Neuronal stem cell (in vitro differentiated cells): ENCODE measurements around the gene CDC42BPA.

Experiments used
- DNase-seq: peaks from one replicate; pipeline ENCODE4 v3.0.0-alpha.2; 2013; ENCODE audit warnings: low spot score
- H2AFZ ChIP-seq: one replicate; pipeline ENCODE4 v1.6.1; 2013; ENCODE audit warnings: mild to moderate bottlenecking, low read length, inconsistent platforms
- H2AK5ac ChIP-seq: 2 replicates; pipeline ENCODE4 v1.6.1; 2013; ENCODE audit warnings: low read depth, mild to moderate bottlenecking, inconsistent platforms, low read length, moderate library complexity, mixed read lengths
- H2BK120ac ChIP-seq: 2 replicates; pipeline ENCODE4 v1.6.1; 2013; ENCODE audit warnings: low read depth, mild to moderate bottlenecking, inconsistent platforms, low read length, moderate library complexity, mixed read lengths
- H2BK12ac ChIP-seq: one replicate; pipeline ENCODE4 v1.6.1; 2013; ENCODE audit warnings: low read length, inconsistent platforms
- H2BK15ac ChIP-seq: 2 replicates; pipeline ENCODE4 v1.6.1; 2013; ENCODE audit warnings: mild to moderate bottlenecking, low read length, inconsistent platforms, mixed read lengths
- H2BK5ac ChIP-seq: one replicate; pipeline ENCODE4 v1.6.1; 2013; ENCODE audit warnings: inconsistent platforms, mild to moderate bottlenecking, low read length, moderate library complexity
- H3K14ac ChIP-seq: one replicate; pipeline ENCODE4 v1.6.1; 2013; ENCODE audit warnings: low read length, inconsistent platforms
- H3K18ac ChIP-seq: 2 replicates; pipeline ENCODE4 v1.6.1; 2013; ENCODE audit warnings: low read length, inconsistent platforms
- H3K23ac ChIP-seq: 2 replicates; pipeline ENCODE4 v1.6.1; 2013; ENCODE audit warnings: low read depth, mild to moderate bottlenecking, mixed read lengths, low read length, inconsistent platforms; ENCODE audit not compliant: poor library complexity
- H3K27ac ChIP-seq: replicated peaks from 3 replicates; pipeline ENCODE4 v1.5.1; 2013; ENCODE audit warnings: low read length, inconsistent platforms
- H3K27me3 ChIP-seq, 3 experiments: 2 replicates each; pipeline ENCODE4 v1.6.1; 2013; ENCODE audit warnings: low read length in 3 of 3, mild to moderate bottlenecking in 2 of 3, inconsistent platforms in 1 of 3, low read depth in 1 of 3, mixed read lengths in 1 of 3, moderate library complexity in 1 of 3; ENCODE audit not compliant: control insufficient read depth in 3 of 3, insufficient read depth in 3 of 3
- H3K36me3 ChIP-seq, 2 donors: replicated peaks in 1 of 2; 2 replicates each; pipeline ENCODE4 v1.6.1; 2013; ENCODE audit warnings: low read length in 2 of 2; ENCODE audit not compliant: control insufficient read depth in 2 of 2, insufficient read depth in 2 of 2
- H3K4ac ChIP-seq: 2 replicates; pipeline ENCODE4 v1.6.1; 2013; ENCODE audit warnings: inconsistent platforms, mild to moderate bottlenecking, low read length, moderate library complexity
- H3K4me1 ChIP-seq, 2 donors: 1 replicate in 1 of 2; 2 replicates in 1 of 2; pipeline ENCODE4 v1.6.1; 2013; ENCODE audit warnings: low read length in 2 of 2, low read depth in 1 of 2; ENCODE audit not compliant: control insufficient read depth in 2 of 2, insufficient read depth in 1 of 2
- H3K4me2 ChIP-seq: one replicate; pipeline ENCODE4 v1.6.1; 2013; ENCODE audit warnings: mild to moderate bottlenecking, low read length, inconsistent platforms; ENCODE audit not compliant: insufficient read depth, poor library complexity, severe bottlenecking
- H3K4me3 ChIP-seq, 2 donors: 2 replicates each; pipeline ENCODE4 v1.5.1; 2013; ENCODE audit warnings: low read length in 2 of 2, mild to moderate bottlenecking in 2 of 2, inconsistent platforms in 1 of 2, moderate library complexity in 1 of 2
- H3K79me1 ChIP-seq: one replicate; pipeline ENCODE4 v1.6.1; 2013; ENCODE audit warnings: low read depth, mild to moderate bottlenecking, inconsistent platforms, low read length, moderate library complexity
- H3K9ac ChIP-seq: one replicate; pipeline ENCODE4 v1.6.1; 2013; ENCODE audit warnings: mild to moderate bottlenecking, low read depth, low read length, inconsistent platforms; ENCODE audit not compliant: poor library complexity
- H3K9me3 ChIP-seq, 2 donors: replicated peaks in 1 of 2; 2 replicates each; pipeline versions ENCODE3 to v1.6.1; 2013; ENCODE audit warnings: low read length in 2 of 2, mild to moderate bottlenecking in 2 of 2, inconsistent platforms in 1 of 2, low read depth in 1 of 2, mixed read lengths in 1 of 2, moderate library complexity in 1 of 2; ENCODE audit not compliant: control insufficient read depth in 2 of 2, insufficient read depth in 1 of 2
- H4K8ac ChIP-seq: one replicate; pipeline ENCODE4 v1.6.1; 2013; ENCODE audit warnings: low read depth, mild to moderate bottlenecking, inconsistent platforms, low read length, moderate library complexity
- H4K91ac ChIP-seq: one replicate; pipeline ENCODE4 v1.6.1; 2013; ENCODE audit warnings: low read length, low read depth, mild to moderate bottlenecking, inconsistent platforms; ENCODE audit not compliant: poor library complexity
- WGBS, 2 donors: extraction: QIAGEN DNeasy Blood & Tissue Kit; methylation state at CpG; one replicate each; pipeline ENCODE4 v1.1.7; 2013; ENCODE audit warnings: missing lambda C conversion rate in 2 of 2, mixed read lengths in 1 of 2; ENCODE audit not compliant: insufficient read length in 2 of 2, insufficient replicate concordance in 1 of 2; ENCODE audit errors: extremely low coverage in 2 of 2; 5-methylcytosine and 5-hydroxymethylcytosine counted together

Gene CDC42BPA

GRCh38 chr1:227016990-227017389 is 301.3 kb downstream of the CDC42BPA start:
- Histone ChIP-seq H3K79me1 (no peaks in the 10 kb centered on the region), H3K27ac (no peak overlapping the region), H4K8ac (no peak overlapping the region), H2BK12ac (no peak overlapping the region), H3K14ac (no peak overlapping the region), H2BK15ac (no peak overlapping the region), H3K9me3 (peaks cover 0 to 5% of the 10 kb centered on the region in 2 donors), H3K4me2 (no peak overlapping the region), H3K27me3 (no peaks in the 10 kb centered on the region), H3K4ac (no peak overlapping the region), H3K23ac (no peak overlapping the region), H2AK5ac (no peak overlapping the region), H3K18ac (no peak overlapping the region), H3K9ac (no peak overlapping the region), H3K4me3 (no peak overlapping the region), H2BK5ac (no peak overlapping the region), H4K91ac (no peak overlapping the region), H2BK120ac (no peak overlapping the region), H2AFZ (no peak overlapping the region), H3K4me1 (no peaks in the 10 kb centered on the region), H3K36me3 (peaks cover 4 to 55% of the 10 kb centered on the region in 2 donors)
- no peak for DNase-seq
- no CpG with 5 or more reads among the region's 3 CpGs for WGBS, 2 donors

GRCh38 chr1:227010645-227011044 is 307.6 kb downstream of the CDC42BPA start:
- Histone ChIP-seq H4K8ac (no peak overlapping the region), H3K4me3 (no peak overlapping the region), H3K4me1 (peaks cover 0 to 1% of the 10 kb centered on the region in 2 donors), H2BK12ac (no peak overlapping the region), H3K27ac (no peak overlapping the region), H3K14ac (no peak overlapping the region), H3K27me3 (no peaks in the 10 kb centered on the region), H3K9ac (no peak overlapping the region), H3K4ac (no peak overlapping the region), H2AFZ (no peak overlapping the region), H3K9me3 (no peaks in the 10 kb centered on the region), H2AK5ac (no peak overlapping the region), H3K23ac (no peak overlapping the region), H2BK120ac (no peak overlapping the region), H4K91ac (no peak overlapping the region), H2BK5ac (no peak overlapping the region), H3K18ac (no peak overlapping the region), H3K4me2 (no peak overlapping the region), H3K36me3 (peaks cover 0 to 30% of the 10 kb centered on the region in 2 donors), H2BK15ac (no peak overlapping the region), H3K79me1 (no peaks in the 10 kb centered on the region)
- DNase-seq, result no peak
- no CpG with 5 or more reads among the region's 5 CpGs for WGBS, 2 donors

DNA sequence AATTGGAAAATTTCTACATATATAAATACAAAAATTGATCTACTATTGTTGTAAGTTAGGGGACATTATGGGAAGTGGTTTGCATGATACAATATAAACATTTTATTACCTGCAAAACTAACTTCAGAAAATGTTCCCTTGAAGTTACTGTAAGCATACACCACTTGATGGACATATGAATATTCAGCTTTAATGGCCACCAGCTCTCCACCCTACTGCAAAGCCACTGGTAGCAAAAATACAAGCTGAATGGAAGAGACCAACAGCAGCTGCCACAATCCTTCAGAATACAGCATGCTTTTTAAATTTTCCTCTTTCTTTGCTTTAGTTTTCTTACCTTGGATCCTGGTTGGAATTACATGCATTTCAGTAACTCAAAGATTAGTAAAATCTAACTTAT is 308.4 kb downstream of the CDC42BPA start:
- Histone ChIP-seq H2AK5ac (no peak overlapping the region), H3K27ac (no peak overlapping the region), H2BK15ac (no peak overlapping the region), H3K4me3 (no peak overlapping the region), H4K8ac (no peak overlapping the region), H3K4me1 (peaks cover 0 to 1% of the 10 kb centered on the region in 2 donors), H3K4ac (no peak overlapping the region), H3K23ac (no peak overlapping the region), H3K36me3 (peaks cover 0 to 26% of the 10 kb centered on the region in 2 donors), H3K14ac (no peak overlapping the region), H3K4me2 (no peak overlapping the region), H2BK120ac (no peak overlapping the region), H3K79me1 (no peaks in the 10 kb centered on the region), H2BK5ac (no peak overlapping the region), H3K9me3 (no peaks in the 10 kb centered on the region), H3K9ac (no peak overlapping the region), H2AFZ (no peak overlapping the region), H3K18ac (no peak overlapping the region), H3K27me3 (no peaks in the 10 kb centered on the region), H2BK12ac (no peak overlapping the region), H4K91ac (no peak overlapping the region)
- DNase-seq, result no peak

DNA sequence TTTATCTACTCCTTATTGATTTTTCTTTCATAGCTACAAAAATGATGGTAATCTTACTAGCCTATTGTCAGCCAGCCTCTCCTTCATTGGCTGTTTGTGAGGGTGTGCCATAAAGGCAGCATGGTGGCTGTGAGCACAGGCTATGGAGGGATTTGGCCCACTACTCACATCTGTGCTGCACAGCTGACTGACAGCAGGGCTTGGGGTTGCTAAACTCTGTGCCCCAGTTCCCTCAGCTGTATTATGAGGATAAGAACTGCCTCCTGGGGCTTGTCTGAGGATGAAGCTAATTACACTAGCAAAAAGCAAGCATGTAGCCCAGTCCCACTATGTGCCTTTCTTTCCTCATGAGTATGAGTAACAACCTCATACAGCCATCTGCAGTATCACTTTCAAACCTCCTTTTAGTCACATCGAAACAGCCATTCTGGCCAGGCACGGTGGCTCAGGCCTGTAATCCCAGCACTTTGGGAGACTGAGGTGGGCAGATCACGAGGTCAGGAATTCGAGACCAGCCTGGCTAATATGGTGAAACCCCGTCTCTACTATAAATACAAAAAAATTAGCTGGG is 312.0 kb downstream of the CDC42BPA start:
- H2BK15ac ChIP-seq, result no peak overlapping the region
- no peaks in the 10 kb centered on the region for H3K27me3 ChIP-seq
- no peak for DNase-seq
- peaks cover 2 to 40% of the 10 kb centered on the region in 2 donors for H3K36me3 ChIP-seq
- H4K8ac ChIP-seq, result no peak overlapping the region
- H2BK5ac ChIP-seq, result no peak overlapping the region
- peaks cover 0 to 1% of the 10 kb centered on the region in 2 donors for H3K4me1 ChIP-seq
- H2BK12ac ChIP-seq, result no peak overlapping the region
- no peaks in the 10 kb centered on the region for H3K9me3 ChIP-seq
- no peak overlapping the region for H4K91ac ChIP-seq
- H2BK120ac ChIP-seq, result no peak overlapping the region
- no peak overlapping the region for H3K27ac ChIP-seq
- no peak overlapping the region for H3K4ac ChIP-seq
- H3K79me1 ChIP-seq, result no peaks in the 10 kb centered on the region
- no peak overlapping the region for H3K18ac ChIP-seq
- no peak overlapping the region for H3K4me3 ChIP-seq
- no peak overlapping the region for H3K4me2 ChIP-seq
- no CpG with 5 or more reads among the region's 5 CpGs for WGBS, 2 donors
- H2AFZ ChIP-seq, result no peak overlapping the region
- H3K14ac ChIP-seq, result no peak overlapping the region
- no peak overlapping the region for H3K23ac ChIP-seq
- no peak overlapping the region for H3K9ac ChIP-seq
- no peak overlapping the region for H2AK5ac ChIP-seq
